Measurements from ENCODE around the gene AHDC1.

DNA sequence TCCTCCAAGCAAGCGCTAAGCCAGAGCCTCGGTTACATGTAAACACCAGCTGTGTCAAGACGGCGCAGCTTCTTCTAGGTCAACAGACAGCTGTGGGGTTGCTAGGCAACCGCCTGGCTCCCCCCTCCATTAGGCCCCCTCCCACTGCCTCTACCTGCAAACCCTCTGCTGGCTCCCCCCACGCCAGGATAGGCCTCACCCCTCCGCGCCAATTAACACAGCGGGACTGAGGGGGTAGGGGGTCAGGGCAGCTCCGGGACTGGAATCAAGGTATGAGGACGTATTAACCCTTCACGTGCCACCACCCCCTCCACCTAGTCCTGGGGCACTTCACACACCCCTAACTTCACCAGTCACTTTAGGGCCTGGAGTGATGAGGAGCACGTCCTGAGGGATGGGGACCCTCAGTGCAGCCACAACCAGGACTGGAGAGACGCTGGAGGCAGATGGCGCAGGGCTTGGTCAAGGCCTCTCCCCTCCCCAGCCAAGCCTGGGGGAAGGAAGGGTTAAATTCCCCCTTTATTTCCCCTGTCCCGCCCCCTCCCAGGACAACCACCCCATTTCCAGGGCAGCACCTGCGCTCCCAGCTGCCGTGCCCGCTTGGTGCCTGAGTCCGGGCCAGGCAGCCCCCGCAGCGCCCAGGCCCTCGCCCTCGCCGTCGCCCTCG lies 76.6 kb downstream of the AHDC1 start:
- TF ChIP-seq, protein P1, sequence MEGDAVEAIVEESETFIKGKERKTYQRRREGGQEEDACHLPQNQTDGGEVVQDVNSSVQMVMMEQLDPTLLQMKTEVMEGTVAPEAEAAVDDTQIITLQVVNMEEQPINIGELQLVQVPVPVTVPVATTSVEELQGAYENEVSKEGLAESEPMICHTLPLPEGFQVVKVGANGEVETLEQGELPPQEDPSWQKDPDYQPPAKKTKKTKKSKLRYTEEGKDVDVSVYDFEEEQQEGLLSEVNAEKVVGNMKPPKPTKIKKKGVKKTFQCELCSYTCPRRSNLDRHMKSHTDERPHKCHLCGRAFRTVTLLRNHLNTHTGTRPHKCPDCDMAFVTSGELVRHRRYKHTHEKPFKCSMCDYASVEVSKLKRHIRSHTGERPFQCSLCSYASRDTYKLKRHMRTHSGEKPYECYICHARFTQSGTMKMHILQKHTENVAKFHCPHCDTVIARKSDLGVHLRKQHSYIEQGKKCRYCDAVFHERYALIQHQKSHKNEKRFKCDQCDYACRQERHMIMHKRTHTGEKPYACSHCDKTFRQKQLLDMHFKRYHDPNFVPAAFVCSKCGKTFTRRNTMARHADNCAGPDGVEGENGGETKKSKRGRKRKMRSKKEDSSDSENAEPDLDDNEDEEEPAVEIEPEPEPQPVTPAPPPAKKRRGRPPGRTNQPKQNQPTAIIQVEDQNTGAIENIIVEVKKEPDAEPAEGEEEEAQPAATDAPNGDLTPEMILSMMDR (conservative IDR thresholded peaks at IDR 0.05; ENCODE audit: low read length) = no peak
- TF ChIP-seq EZH2phosphoT487 (IDR thresholded peaks at IDR 0.05; ENCODE audit: borderline replicate concordance, low read depth, low read length) = no peak
